ENCODE measurements around the gene PROB1.
"Not testable (repeated sequence)": the region's sequence is repeated elsewhere in the genome, so short reads cannot be mapped to it uniquely, and the experiment has no call there.

The PROB1 gene, protein sequence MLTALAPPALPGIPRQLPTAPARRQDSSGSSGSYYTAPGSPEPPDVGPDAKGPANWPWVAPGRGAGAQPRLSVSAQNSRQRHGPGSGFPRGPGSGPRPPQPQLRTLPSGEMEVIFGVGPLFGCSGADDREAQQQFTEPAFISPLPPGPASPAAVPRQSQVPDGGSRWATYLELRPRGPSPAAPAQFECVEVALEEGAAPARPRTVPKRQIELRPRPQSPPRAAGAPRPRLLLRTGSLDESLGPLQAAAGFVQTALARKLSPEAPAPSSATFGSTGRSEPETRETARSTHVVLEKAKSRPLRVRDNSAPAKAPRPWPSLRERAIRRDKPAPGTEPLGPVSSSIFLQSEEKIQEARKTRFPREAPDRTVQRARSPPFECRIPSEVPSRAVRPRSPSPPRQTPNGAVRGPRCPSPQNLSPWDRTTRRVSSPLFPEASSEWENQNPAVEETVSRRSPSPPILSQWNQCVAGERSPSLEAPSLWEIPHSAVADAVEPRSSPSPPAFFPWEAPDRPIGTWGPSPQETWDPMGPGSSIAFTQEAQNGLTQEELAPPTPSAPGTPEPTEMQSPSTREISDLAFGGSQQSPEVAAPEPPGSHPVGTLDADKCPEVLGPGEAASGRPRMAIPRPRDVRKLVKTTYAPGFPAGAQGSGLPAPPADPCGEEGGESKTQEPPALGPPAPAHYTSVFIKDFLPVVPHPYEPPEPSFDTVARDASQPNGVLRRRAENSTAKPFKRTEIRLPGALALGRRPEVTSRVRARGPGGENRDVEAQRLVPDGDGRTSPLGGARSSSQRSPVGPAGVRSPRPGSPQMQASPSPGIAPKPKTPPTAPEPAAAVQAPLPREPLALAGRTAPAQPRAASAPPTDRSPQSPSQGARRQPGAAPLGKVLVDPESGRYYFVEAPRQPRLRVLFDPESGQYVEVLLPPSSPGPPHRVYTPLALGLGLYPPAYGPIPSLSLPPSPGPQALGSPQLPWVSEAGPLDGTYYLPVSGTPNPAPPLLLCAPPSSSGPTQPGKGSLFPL

DNA sequence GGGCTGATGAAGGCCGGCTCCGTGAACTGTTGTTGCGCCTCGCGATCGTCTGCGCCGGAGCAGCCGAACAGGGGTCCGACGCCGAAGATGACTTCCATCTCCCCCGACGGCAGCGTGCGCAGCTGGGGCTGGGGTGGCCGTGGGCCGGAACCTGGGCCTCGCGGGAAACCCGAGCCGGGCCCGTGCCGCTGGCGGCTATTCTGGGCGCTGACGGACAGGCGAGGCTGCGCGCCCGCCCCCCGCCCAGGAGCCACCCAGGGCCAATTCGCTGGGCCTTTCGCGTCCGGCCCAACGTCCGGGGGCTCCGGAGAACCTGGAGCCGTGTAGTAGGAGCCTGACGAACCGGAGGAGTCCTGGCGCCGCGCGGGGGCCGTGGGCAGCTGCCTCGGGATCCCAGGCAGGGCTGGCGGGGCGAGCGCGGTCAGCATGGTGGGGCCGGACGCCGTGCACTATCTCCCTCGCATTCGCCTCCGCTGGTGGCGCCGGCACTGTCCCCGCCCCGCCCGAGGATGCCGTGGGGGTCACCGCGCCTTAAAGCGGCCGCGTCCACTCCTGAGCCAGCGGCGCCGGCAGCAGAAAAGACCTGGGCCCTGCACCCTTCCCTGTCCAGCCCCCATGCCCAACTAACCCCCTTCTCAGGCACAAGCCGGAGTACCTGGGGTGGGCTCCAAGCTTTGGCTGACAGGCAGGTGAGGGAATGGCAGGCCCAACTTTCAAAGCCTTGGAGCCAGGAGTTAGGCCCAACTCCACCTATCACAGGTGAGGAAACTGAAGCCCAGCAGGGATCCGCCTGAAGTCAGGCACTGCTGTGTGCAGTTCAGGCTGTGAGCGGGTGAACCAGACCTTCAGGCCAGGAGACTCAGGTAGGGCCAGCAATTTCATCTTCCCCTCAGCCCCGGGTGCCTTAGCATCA lies at the start of gene PROB1:
PROB1 (minus strand) TSS at position 451 of the 913 bp plus-strand sequence; CDS start at position 428, 23 bp downstream.
- no peak for DNase-seq
- in situ Hi-C loops (cut with HindIII; ENCODE audit: low pct_ligation_motif_present, low pct_unique_long_range_greater_than_20kb, low sequenced_read_pairs): no loop called here

DNA sequence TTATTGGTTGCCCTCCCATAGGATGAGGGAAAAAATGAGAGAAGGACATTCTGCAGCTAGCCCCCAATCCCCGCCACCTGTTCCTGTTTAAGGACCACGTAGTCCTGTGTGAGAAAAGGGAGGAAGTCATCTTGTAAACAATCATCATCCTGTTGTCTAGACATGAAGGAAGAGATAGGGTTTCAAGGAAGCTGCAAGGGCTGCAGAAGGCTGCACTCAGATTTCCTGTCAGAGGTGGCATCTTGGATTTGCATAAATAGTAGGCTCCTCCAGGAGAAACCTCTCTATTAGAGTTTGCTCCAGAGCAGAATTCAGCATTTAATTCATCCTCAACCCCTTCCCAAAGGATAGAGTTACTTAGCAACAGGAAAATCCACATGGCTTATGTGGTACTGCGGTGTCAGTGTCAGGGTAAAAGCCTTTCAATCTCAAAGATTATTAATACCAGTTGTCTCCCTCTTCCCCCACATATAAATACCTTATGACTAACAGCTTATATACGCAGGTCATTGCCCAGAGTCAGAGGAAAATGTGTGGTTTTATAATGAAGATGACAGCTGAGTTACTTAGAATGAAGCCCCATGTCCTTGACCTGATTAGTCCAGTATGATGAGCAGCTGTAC lies 49.0 kb upstream of the PROB1 start:
- in situ Hi-C loops (cut with HindIII; ENCODE audit: low pct_ligation_motif_present, low pct_unique_long_range_greater_than_20kb, low sequenced_read_pairs): no loop called here
- DNase-seq: no peak

DNA sequence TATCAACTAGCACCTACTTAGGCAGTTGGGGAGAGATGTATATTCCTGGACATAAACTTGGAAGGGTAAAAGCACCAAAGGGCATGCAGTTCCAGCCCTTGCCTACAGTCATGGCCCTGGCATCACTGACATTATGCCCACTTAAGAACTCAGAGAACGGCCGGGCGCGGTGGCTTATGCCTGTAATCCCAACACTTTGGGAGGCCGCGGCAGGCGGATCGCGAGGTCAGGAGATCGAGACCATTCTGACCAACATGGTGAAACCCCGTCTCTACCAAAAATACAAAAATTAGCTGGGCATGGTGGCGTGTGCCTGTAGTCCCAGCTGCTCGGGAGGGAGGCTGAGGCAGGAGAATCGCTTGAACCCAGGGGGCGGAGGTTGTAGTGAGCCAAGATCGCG lies 45.5 kb upstream of the PROB1 start:
- in situ Hi-C loops (cut with HindIII; ENCODE audit: low pct_ligation_motif_present, low pct_unique_long_range_greater_than_20kb, low sequenced_read_pairs); DNase-seq: not testable (repeated sequence)

DNA sequence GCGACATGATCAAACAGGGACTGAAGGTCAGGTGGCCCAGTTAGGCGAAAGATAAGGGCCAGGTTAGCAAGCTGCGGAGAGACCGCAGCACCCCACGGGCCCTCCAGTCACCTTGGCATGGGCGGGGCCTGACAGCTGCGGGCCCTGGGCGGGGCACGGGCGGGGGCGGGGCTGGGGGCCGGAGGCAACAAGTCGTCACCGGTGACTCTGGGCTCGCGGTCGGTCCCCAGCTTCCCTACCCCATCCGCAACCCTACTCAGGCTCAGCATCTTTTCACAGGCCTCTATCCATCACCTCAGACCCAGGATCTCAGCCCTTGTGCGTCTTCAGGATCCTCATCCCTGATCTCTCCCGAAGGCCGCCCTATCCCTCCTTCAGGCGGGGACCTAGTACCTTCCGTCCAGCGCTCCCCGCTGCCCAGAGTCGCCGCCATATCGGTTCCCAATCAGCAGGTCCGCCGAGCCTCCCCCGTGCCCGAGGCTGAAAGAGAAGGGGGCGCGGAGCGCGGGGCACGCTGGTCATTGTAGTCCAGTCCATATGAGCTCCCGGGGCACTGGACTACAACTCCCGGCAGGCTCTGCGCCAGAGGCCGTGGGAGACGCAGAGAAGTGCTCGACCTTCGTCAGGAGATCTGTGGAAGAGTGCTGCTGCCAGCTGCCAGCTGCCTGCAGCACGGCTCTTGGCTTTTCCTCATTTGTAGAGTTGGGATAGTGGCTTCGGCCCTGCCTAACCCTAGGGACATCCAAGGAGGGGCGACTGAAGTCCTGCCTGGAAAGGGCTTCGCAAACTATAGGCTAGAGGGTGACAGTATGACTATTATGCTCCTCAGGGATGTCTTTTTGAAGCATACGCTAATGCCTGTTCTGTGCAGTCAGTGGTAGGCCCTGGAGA lies 44.4 kb upstream of the PROB1 start, which contains the start of gene DNAJC18:
DNAJC18 (minus strand) TSS at position 513 of the 891 bp plus-strand sequence; CDS start at position 433, 80 bp downstream.
- in situ Hi-C loops (cut with HindIII; ENCODE audit: low pct_ligation_motif_present, low pct_unique_long_range_greater_than_20kb, low sequenced_read_pairs): no loop called here
- DNase-seq: peak; percentile 87

DNA sequence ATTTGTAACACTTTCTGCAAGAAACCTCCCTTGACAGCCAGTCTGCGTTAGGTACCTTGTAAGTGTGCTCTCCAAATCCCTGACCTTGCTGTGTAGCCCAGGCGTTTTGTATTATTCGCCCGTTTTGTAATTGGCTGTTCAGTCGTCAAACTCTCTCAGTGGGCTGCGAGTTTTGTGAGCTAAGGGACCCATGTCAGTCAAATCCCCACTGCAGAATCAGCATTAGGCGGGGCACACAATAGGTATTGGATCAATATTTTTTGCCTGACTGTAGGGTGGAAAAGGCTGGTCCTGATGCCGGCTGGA lies 43.8 kb upstream of the PROB1 start:
- in situ Hi-C loops (cut with HindIII; ENCODE audit: low pct_ligation_motif_present, low pct_unique_long_range_greater_than_20kb, low sequenced_read_pairs): no loop called here
- DNase-seq: no peak

DNA sequence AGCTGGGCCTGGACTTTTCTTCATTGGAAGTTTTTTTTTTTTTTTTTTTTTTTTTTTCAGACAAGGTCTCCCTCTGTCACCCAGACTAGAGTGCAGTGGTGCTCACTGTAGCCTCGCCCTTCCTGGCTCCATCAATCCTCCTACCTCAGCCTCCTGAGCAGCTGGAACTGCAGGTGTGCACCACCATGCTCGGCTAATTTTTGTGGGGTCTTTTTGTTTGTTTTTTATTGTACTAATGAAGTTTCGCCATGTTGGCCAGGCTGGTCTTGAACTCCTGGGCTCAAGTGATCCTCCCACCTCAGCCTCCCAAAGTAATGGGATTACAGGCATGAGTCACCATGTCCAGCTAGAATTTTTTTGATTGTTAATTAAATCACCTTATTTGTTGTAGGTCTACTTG lies 40.8 kb upstream of the PROB1 start:
- in situ Hi-C loops (cut with HindIII; ENCODE audit: low pct_ligation_motif_present, low pct_unique_long_range_greater_than_20kb, low sequenced_read_pairs): no loop called here
- DNase-seq: no peak

DNA sequence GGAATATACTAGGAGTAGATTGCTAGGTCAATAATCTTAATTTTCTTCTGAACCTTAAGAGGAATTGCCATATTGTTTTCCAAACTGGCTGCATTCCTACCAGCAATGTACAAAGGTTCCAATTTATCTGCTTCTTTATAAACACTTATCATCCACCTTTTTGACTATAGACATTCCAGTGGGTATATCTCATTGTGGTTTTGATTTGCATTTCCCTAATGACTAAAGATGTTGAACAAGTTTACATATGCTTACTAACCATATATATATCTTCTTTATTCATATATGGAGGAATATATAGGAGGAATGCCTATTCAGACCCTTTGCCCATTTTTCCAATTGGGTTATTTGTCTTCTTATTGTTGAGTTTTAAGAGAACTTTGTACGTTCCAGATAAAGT lies 36.8 kb upstream of the PROB1 start:
- in situ Hi-C loops (cut with HindIII; ENCODE audit: low pct_ligation_motif_present, low pct_unique_long_range_greater_than_20kb, low sequenced_read_pairs): no loop called here

DNA sequence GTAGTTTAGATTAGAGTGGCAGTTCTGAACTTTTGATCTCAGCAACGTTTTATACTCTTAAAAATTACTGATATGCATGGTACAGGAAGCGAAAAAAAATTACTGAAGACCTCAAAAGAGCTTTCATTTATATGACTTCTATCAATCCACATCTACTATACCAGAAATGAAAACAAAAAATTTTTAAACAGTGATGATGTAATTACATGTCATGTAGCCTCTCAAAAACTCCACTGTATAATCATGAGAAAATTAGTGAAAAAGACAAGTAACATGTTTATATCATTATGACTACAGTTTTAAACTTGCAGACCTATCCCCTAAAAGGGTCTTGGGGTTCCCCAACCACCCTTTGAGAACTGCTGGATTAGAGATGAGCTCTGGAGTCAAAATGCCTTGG lies 35.1 kb upstream of the PROB1 start:
- DNase-seq: no peak
- in situ Hi-C loops (cut with HindIII; ENCODE audit: low pct_ligation_motif_present, low pct_unique_long_range_greater_than_20kb, low sequenced_read_pairs): no loop called here

More for the DNA sequence above, 36.8 kb upstream of the PROB1 start:
- DNase-seq: no peak

DNA sequence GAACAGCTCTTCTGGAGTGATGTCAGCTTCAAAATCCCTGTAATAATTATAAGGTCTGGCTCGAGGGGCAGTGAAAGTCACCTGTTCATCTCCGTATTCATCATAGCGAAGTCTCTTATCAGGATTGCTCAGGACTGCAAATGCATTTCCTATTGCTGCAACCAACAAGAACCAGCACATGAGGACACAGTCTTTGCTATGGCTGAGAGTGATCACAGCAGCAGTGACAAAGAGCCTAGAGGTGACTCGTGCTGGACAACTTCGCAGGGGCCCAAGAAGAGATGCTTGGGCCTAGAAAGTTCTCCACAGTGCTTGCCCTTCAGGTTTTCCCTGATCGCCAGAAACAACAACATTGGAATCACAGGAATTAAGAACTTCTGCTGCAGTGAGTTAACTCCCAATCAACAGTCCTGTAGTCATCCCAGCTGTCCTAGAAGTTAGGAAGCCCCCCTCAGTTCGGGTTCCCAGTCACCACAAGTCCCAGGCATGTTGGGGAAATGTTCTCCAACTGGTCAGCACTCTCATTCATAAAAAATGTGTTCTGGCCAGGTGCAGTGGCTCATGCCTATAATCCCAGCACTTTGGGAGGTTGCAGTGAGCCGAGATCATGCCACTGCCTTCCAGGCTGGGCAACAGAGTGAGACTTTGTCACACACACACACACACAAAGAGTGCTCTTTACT lies 31.4 kb upstream of the PROB1 start:
- in situ Hi-C loops (cut with HindIII; ENCODE audit: low pct_ligation_motif_present, low pct_unique_long_range_greater_than_20kb, low sequenced_read_pairs): no loop called here

DNA sequence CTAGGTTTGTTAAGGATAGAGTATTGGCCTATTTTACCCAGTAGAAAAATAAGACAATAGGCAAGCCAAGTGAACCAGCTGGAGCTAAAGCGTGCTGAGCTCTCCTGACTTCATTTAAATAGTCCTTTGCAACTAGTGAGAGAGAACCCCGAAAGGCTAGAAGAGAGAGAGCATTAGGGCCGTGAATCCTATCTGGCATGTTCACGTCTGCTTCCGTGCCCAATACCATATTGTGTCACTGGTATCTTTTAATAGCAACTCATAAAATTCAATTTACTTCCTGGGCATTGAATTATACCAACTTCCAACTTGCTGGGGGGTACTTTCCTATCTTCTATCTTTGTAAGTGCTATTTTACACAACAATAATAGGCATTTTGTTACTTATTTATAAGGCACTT lies 30.6 kb upstream of the PROB1 start:
- in situ Hi-C loops (cut with HindIII; ENCODE audit: low pct_ligation_motif_present, low pct_unique_long_range_greater_than_20kb, low sequenced_read_pairs): no loop called here

More for the DNA sequence above, 31.4 kb upstream of the PROB1 start:
- DNase-seq: no peak

DNA sequence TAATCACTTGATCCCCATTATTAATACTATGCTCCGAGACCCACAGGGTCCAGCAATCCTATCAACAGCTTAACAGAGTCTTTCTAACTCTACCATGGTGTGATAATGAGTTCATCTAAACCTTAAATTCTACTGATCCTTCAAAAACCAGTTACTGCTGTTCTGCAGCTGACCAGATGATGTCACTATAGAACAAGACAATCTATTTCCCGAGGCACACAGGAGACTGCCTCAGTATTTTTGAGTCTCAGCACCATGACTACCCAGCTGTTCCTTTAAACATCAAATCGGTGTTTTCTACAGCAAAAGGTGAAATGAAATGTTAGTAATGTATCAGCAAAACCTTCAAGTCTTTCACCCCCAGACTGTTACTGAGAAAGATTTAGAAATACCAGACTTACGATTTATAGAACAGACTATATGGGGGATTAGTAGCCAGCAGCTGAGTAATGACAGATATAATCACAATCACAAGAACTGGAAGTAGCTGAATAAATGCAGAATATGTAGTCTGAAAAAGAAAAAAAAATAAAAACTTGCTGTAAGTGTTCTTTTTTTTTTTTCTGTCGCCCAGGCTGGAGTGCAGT lies 27.5 kb upstream of the PROB1 start:
- in situ Hi-C loops (cut with HindIII; ENCODE audit: low pct_ligation_motif_present, low pct_unique_long_range_greater_than_20kb, low sequenced_read_pairs): no loop called here

More for the DNA sequence above, 30.6 kb upstream of the PROB1 start:
- no peak for DNase-seq

DNA sequence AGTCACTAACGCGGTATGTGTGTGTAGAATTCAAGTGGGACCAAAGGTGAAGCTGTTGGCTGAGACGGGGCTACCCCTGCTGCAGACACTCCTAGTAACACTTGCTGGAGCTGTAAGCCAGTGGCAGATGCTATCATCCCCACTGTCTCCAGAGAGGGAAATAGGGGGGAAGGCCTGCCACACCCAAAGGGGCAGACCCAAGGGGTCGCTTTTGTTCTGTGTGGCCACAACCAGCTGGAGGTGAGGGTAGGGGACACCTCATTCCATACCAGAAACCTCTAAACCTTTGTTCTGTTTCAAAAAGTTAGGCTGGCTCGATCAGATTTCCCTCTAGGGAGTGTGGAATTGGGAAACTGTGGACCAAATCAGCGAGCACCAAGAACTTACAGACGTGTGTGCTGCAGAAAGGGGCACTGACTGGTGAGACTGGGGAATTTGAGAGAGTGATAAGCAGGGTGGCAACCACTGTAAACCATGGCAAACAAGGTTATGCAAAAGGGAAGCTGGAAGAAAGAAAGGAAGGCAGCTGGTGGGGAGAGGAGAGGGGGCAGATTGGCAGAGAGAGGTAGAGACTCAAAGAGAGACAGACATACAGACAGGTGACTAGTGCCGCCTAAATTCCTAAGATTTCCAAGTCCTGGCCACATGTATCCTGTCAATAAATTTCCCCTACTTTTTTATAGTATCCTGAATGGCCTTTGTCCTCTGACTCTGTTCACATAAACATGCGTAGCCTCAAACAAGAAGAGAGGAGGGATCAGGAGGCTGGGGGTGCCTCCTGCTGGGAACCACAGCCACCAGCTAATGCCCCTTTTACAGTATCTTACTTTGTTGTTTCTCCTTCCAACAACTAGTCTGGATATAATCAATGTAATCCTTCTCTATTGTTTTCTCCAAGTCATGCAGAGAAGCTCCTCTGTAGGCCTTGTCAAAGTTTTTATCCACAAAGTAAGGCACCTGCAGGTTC lies 24.6 kb upstream of the PROB1 start:
- no peak for DNase-seq
- in situ Hi-C loops (cut with HindIII; ENCODE audit: low pct_ligation_motif_present, low pct_unique_long_range_greater_than_20kb, low sequenced_read_pairs): no loop called here

More for the DNA sequence above, 27.5 kb upstream of the PROB1 start:
- DNase-seq: peak; percentile 70

DNA sequence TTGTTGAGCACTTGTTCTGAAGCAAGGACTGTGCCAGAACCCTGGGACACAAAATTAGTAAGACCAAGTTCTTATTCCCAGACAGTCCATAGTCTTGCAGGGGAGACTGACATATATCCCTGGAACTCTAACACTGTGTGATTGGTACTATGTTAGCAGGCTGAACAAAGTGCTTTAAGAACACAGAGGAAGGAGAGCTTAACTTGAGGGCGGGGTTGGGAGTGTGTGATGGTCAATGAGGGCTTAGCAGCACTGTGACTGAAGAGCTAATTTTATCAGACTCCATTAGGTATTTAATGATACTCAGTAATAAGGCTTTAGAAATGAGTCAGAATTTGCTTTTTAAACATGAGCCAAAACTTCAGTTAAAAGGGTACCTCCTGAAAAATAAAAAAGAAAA lies 23.9 kb upstream of the PROB1 start:
- no peak for DNase-seq
- in situ Hi-C loops (cut with HindIII; ENCODE audit: low pct_ligation_motif_present, low pct_unique_long_range_greater_than_20kb, low sequenced_read_pairs): no loop called here

DNA sequence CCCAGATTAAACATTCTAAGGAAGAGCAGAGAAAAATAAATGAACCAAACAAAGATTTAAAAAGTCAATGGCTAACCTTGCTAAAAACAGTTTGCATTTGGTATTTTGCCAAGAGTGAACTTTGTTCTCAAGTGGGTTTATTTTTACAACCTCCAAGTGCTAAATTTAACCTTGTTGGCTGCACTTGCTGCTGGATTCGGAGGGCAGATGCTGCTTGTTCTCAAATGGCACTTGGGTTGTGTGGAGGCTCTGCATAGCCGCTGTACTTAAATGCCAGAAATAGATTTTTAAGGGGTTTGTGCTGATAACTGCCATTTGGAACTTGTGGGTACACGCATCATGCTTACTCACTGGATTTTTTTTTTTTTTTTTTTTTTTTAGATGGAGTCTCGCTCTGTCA lies 22.3 kb upstream of the PROB1 start:
- in situ Hi-C loops (cut with HindIII; ENCODE audit: low pct_ligation_motif_present, low pct_unique_long_range_greater_than_20kb, low sequenced_read_pairs): no loop called here
- DNase-seq: no peak

DNA sequence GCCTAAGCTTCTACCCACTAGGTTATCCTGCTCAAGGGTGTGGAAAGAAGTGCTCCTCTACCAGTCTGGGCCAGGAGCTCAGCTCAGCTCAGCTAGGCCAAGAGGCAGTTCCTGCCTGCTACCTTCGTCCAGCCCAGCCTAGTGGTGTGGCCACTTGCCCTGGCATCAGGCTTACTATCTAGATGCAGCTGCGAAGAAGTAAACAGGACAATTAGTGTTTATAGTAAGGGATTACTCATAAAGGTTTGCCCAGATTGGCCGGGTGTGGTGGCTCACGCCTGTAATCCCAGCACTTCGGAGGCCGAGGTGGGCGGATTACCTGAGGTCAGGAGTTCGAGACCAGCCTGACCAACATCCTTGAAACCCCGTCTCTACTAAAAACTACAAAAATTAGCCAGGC lies 21.7 kb upstream of the PROB1 start:
- in situ Hi-C loops (cut with HindIII; ENCODE audit: low pct_ligation_motif_present, low pct_unique_long_range_greater_than_20kb, low sequenced_read_pairs): no loop called here
- no peak for DNase-seq
